Trophoblast cell (in vitro differentiated cells and primary cell): ENCODE results near the gene CAND2. TPM values are rescaled to one million over a fixed set of nuclear protein-coding genes. Genes with fewer than 3 reads are reported as not detected.
A peak's percentile ranks its signal among the peaks of the same experiment; 100 is the strongest.

Experiments used
- DNase-seq, 2 donors: peaks; one replicate each; pipeline ENCODE4 v3.0.0-alpha.2; 2016
- H2AFZ ChIP-seq: 2 replicates; pipeline ENCODE4 v1.6.1; 2013; ENCODE audit warnings: low read length, moderate library complexity, mild to moderate bottlenecking; ENCODE audit not compliant: insufficient read depth, poor library complexity
- H2AK5ac ChIP-seq: 2 replicates; pipeline ENCODE4 v1.6.1; 2013; ENCODE audit warnings: mild to moderate bottlenecking, low read length
- H2BK120ac ChIP-seq: 2 replicates; pipeline ENCODE4 v1.6.1; 2013; ENCODE audit warnings: low read length, mild to moderate bottlenecking, moderate library complexity; ENCODE audit not compliant: insufficient read depth, poor library complexity
- H2BK12ac ChIP-seq: 2 replicates; pipeline ENCODE4 v1.6.1; 2013; ENCODE audit warnings: mild to moderate bottlenecking, low read length, moderate library complexity
- H2BK5ac ChIP-seq: 2 replicates; pipeline ENCODE4 v1.6.1; 2013; ENCODE audit warnings: low read length, low read depth, moderate library complexity, mild to moderate bottlenecking; ENCODE audit not compliant: poor library complexity
- H3K14ac ChIP-seq: 2 replicates; pipeline ENCODE4 v1.6.1; 2013; ENCODE audit warnings: mild to moderate bottlenecking, low read length
- H3K18ac ChIP-seq: 2 replicates; pipeline ENCODE4 v1.6.1; 2013; ENCODE audit warnings: mild to moderate bottlenecking, low read length
- H3K23ac ChIP-seq: 2 replicates; pipeline ENCODE4 v1.6.1; 2013; ENCODE audit warnings: low read length
- H3K27ac ChIP-seq: 2 replicates; pipeline ENCODE4 v1.5.1; 2013; ENCODE audit warnings: low read depth, mild to moderate bottlenecking, inconsistent platforms, low read length, moderate library complexity
- H3K27me3 ChIP-seq: 2 replicates; pipeline ENCODE4 v1.6.1; 2013; ENCODE audit warnings: inconsistent platforms, mild to moderate bottlenecking, low read length, moderate library complexity; ENCODE audit not compliant: insufficient read depth
- H3K36me3 ChIP-seq, 2 experiments: 1 replicate in 1 of 2; 2 replicates in 1 of 2; pipeline ENCODE4 v1.6.1; 2013; ENCODE audit warnings: low read length in 2 of 2, mild to moderate bottlenecking in 2 of 2, moderate library complexity in 1 of 2; ENCODE audit not compliant: insufficient read depth in 2 of 2, control insufficient read depth in 1 of 2
- H3K4ac ChIP-seq: 2 replicates; pipeline ENCODE4 v1.6.1; 2013; ENCODE audit warnings: low read depth, mild to moderate bottlenecking, low read length, moderate library complexity
- H3K4me1 ChIP-seq, 2 experiments: 1 replicate in 1 of 2; 2 replicates in 1 of 2; pipeline ENCODE4 v1.6.1; 2013; ENCODE audit warnings: low read length in 2 of 2, mild to moderate bottlenecking in 2 of 2, moderate library complexity in 1 of 2; ENCODE audit not compliant: insufficient read depth in 2 of 2, control insufficient read depth in 1 of 2
- H3K4me2 ChIP-seq: 2 replicates; pipeline ENCODE4 v1.6.1; 2013; ENCODE audit warnings: inconsistent platforms, mild to moderate bottlenecking, low read length, moderate library complexity
- H3K4me3 ChIP-seq: 2 replicates; pipeline ENCODE4 v1.5.1; 2013; ENCODE audit warnings: mild to moderate bottlenecking, low read depth, low read length, inconsistent platforms
- H3K79me1 ChIP-seq: one replicate; pipeline ENCODE4 v1.6.1; 2013; ENCODE audit warnings: low read length
- H3K79me2 ChIP-seq: 2 replicates; pipeline ENCODE4 v1.6.1; 2013; ENCODE audit warnings: low read length, mild to moderate bottlenecking; ENCODE audit not compliant: control insufficient read depth, insufficient read depth, poor library complexity
- H3K9ac ChIP-seq: 2 replicates; pipeline ENCODE4 v1.6.1; 2013; ENCODE audit warnings: mild to moderate bottlenecking, low read length
- H3K9me3 ChIP-seq: 2 replicates; pipeline ENCODE4 v1.6.1; 2013; ENCODE audit warnings: low read depth, mild to moderate bottlenecking, control low read depth, inconsistent platforms, low read length; ENCODE audit not compliant: insufficient read depth
- H4K12ac ChIP-seq: 2 replicates; pipeline ENCODE4 v1.6.1; 2013; ENCODE audit warnings: low read depth, mild to moderate bottlenecking, low read length, moderate library complexity
- H4K8ac ChIP-seq: 2 replicates; pipeline ENCODE4 v1.6.1; 2013; ENCODE audit warnings: low read depth, mild to moderate bottlenecking, low read length, moderate library complexity
- H4K91ac ChIP-seq: one replicate; pipeline ENCODE4 v1.6.1; 2013; ENCODE audit warnings: low read depth, mild to moderate bottlenecking, low read length, moderate library complexity
- WGBS: extraction: QIAGEN DNeasy Blood & Tissue Kit; methylation state at CpG from one replicate; pipeline ENCODE4 v1.1.7; 2013; ENCODE audit warnings: missing lambda C conversion rate; ENCODE audit not compliant: insufficient read length, insufficient coverage; ENCODE audit errors: extremely low coverage; 5-methylcytosine and 5-hydroxymethylcytosine counted together
- polyA plus RNA-seq: library from polyadenylated mRNA; stranded (reverse); fragments of 200-250 nt; gene quantifications from 2 replicates; pipeline ENCODE4 v1.2.3, GENCODE V29; 2013

The CAND2 gene
- polyA plus RNA-seq, result 0.29 and 0.31 TPM in 2 replicates

- Histone ChIP-seq H4K8ac (peak within 1 kb of the TSS; percentile 59), H4K91ac (no peak within 1 kb of the TSS), H3K79me1 (no peaks in the 10 kb centered on the region), H3K4ac (no peak within 1 kb of the TSS), H3K27ac (no peak within 1 kb of the TSS), H3K18ac (no peak within 1 kb of the TSS), H2AK5ac (no peak within 1 kb of the TSS), H3K79me2 (no peaks in the 10 kb centered on the region), H2BK12ac (no peak within 1 kb of the TSS), H3K23ac (no peak within 1 kb of the TSS), H2BK120ac (no peak within 1 kb of the TSS), H2AFZ (peak within 1 kb of the TSS; percentile 33), H4K12ac (no peak within 1 kb of the TSS), H3K36me3 (no peaks in the 10 kb centered on the region), H3K4me3 (peak within 1 kb of the TSS; percentile 59), H3K9ac (no peak within 1 kb of the TSS), H3K27me3 (peaks cover 9% of the 10 kb centered on the region), H2BK5ac (no peak within 1 kb of the TSS), H3K4me2 (peak within 1 kb of the TSS; percentile 78), H3K14ac (no peak within 1 kb of the TSS), H3K9me3 (no peaks in the 10 kb centered on the region), H3K4me1 (peaks cover 3 to 8% of the 10 kb centered on the region in 2 experiments)
- DNase-seq, result peak; percentile 8 to 52
- WGBS, result no CpG with 5 or more reads among the region's 61 CpGs
These were observed at the start of gene CAND2 for GRCh38 chr3:12796171-12797123. Gene CAND2, plus strand, starts transcription at chr3:12796680. Its CDS starts 41 bp downstream, at chr3:12796721.

DNA sequence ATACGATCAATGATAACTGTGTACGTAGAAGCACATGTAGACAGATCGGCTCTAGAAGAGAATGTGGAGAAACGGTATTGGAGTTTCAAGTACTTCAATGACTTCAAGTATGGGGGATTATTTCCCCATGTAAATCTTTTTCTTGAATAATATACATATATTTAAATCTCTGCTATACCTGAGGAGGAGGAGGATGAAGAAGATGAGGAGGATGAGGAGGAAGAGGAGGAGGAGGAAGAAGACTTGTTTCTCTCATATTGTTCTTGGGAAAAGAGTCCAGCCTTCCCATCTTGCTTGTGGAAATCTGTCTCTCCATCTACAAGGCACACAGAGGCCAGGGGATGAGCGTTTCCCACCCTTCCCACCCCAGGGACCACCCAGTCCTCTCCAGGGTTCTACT, 48.0 kb upstream of the CAND2 start:
- H3K79me1 ChIP-seq, result peaks cover 2% of the 10 kb centered on the region
- H3K23ac ChIP-seq, result no peak overlapping the region
- H3K4ac ChIP-seq, result no peak overlapping the region
- no peak overlapping the region for H3K18ac ChIP-seq
- no peak overlapping the region for H4K8ac ChIP-seq
- H3K9ac ChIP-seq, result no peak overlapping the region
- no peak overlapping the region for H4K91ac ChIP-seq
- H3K36me3 ChIP-seq, result peaks cover 0 to 3% of the 10 kb centered on the region in 2 experiments
- H2BK120ac ChIP-seq, result no peak overlapping the region
- H3K9me3 ChIP-seq, result no peaks in the 10 kb centered on the region
- no peak overlapping the region for H2BK5ac ChIP-seq
- no CpG with 5 or more reads among the region's 5 CpGs for WGBS
- H3K14ac ChIP-seq, result no peak overlapping the region
- no peaks in the 10 kb centered on the region for H3K79me2 ChIP-seq
- DNase-seq, result no peak
- H3K4me2 ChIP-seq, result no peak overlapping the region
- H4K12ac ChIP-seq, result no peak overlapping the region
- H3K27ac ChIP-seq, result no peak overlapping the region
- H3K27me3 ChIP-seq, result no peaks in the 10 kb centered on the region
- H2BK12ac ChIP-seq, result no peak overlapping the region
- H3K4me1 ChIP-seq, result peaks cover 0 to under 1% of the 10 kb centered on the region in 2 experiments
- H2AFZ ChIP-seq, result no peak overlapping the region
- no peak overlapping the region for H2AK5ac ChIP-seq
- H3K4me3 ChIP-seq, result no peak overlapping the region

GRCh38 chr3:12750223-12750622, 46.3 kb upstream of the CAND2 start:
- Histone ChIP-seq H3K23ac (no peak overlapping the region), H3K79me1 (peaks cover 2% of the 10 kb centered on the region), H3K27me3 (no peaks in the 10 kb centered on the region), H3K4me1 (peaks cover 0 to 4% of the 10 kb centered on the region in 2 experiments), H3K18ac (no peak overlapping the region), H2AFZ (no peak overlapping the region), H3K79me2 (no peaks in the 10 kb centered on the region), H3K4me3 (no peak overlapping the region), H3K4me2 (no peak overlapping the region), H2BK120ac (no peak overlapping the region), H4K8ac (no peak overlapping the region), H3K36me3 (peaks cover 0 to 3% of the 10 kb centered on the region in 2 experiments), H3K9me3 (no peaks in the 10 kb centered on the region), H3K9ac (no peak overlapping the region), H3K14ac (no peak overlapping the region), H2BK5ac (no peak overlapping the region), H2BK12ac (no peak overlapping the region), H3K27ac (no peak overlapping the region), H4K91ac (no peak overlapping the region), H3K4ac (no peak overlapping the region), H4K12ac (no peak overlapping the region), H2AK5ac (no peak overlapping the region)
- WGBS, result no CpG with 5 or more reads among the region's 3 CpGs
- DNase-seq, result peak; percentile 69 to 72

GRCh38 chr3:12750658-12751071, 45.8 kb upstream of the CAND2 start:
- Histone ChIP-seq H4K8ac (no peak overlapping the region), H3K9ac (no peak overlapping the region), H2BK5ac (no peak overlapping the region), H3K9me3 (no peaks in the 10 kb centered on the region), H3K4me2 (no peak overlapping the region), H3K79me2 (no peaks in the 10 kb centered on the region), H2BK120ac (peak overlapping the region; percentile 18), H3K27me3 (no peaks in the 10 kb centered on the region), H4K91ac (no peak overlapping the region), H3K4ac (no peak overlapping the region), H4K12ac (no peak overlapping the region), H2BK12ac (no peak overlapping the region), H3K18ac (no peak overlapping the region), H3K79me1 (peaks cover 2% of the 10 kb centered on the region), H3K27ac (no peak overlapping the region), H2AFZ (no peak overlapping the region), H3K4me3 (no peak overlapping the region), H3K36me3 (peaks cover 0 to 3% of the 10 kb centered on the region in 2 experiments), H2AK5ac (no peak overlapping the region), H3K14ac (no peak overlapping the region), H3K23ac (no peak overlapping the region), H3K4me1 (peaks cover 0 to 4% of the 10 kb centered on the region in 2 experiments)
- DNase-seq, result peak; percentile 36 to 54
- WGBS, result no CpG with 5 or more reads among the region's 4 CpGs
